ENCODE data around the gene HSPB1. TPM values are rescaled to one million over a fixed set of nuclear protein-coding genes. Genes with fewer than 3 reads are reported as not detected.
"Not testable (repeated sequence)": the region's sequence is repeated elsewhere in the genome, so short reads cannot be mapped to it uniquely, and the experiment has no call there.

Gene HSPB1
- total and polyA plus RNA-seq, 8 donors = 21.8 to 2,297 (median 429) TPM

DNA sequence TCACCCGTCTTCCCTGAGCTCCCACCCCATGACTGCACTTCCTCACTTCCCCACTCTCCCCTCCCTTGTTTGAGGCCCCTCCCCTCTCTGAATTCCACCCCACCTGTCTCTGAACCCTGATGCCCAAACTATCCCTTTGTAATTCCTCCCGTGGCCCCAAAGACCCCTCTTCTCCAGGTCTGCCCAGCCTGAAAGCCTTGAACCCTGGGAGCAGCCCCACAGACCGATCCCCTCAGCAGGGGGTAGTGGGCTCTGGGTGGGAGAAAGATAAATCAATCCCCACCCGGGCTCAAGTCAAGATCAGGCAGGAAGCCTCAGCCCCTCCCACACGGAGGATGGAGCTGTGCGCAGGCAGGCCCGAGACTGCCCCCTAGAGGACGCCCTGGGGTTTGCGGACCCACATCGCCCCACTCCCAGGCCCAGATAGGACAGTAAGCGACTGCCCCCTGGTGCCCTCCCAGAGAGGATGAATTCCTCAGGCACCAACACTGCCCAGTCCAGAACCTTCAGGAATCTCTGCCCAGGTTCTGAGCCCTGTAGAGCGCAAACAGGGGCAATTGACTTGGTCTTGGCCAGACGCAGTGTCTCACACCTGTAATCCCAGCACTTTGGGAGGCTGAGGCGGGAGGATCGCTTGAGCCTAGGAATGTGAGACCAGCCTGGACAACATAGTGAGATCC, 11.7 kb downstream of the HSPB1 start:
- H3K36me3 ChIP-seq = no peaks in the 10 kb centered on the region
- H3K27ac ChIP-seq = peak overlapping the region in 1 of 5 donors; percentile 48
- H3K4me1 ChIP-seq = peaks cover 11 to 33% (median 23%) of the 10 kb centered on the region in 4 donors
- no peak overlapping the region for H3K4me3 ChIP-seq
- WGBS, 5 donors = 5 to 9% (median 7%) methylated on average over 13 to 15 of the region's 15 CpGs
- H3K9me3 ChIP-seq = no peaks in the 10 kb centered on the region
- intact Hi-C loops (cut with DNase I; ENCODE audit: low total_unique reads) = loop anchor here (5.0 kb wide), 1 partner anchor 142 kb away; no protein-coding TSS in a partner anchor
- no peaks in the 10 kb centered on the region for H3K27me3 ChIP-seq
- TF ChIP-seq EP300 (IDR thresholded peaks at IDR 0.05) (no peak), POLR2AphosphoS5 (IDR thresholded peaks at IDR 0.05) (peak in 2 of 3 donors; percentile 68 to 88), POLR2A (IDR thresholded peaks at IDR 0.05) (no peak)
- TF ChIP-seq, protein P1, sequence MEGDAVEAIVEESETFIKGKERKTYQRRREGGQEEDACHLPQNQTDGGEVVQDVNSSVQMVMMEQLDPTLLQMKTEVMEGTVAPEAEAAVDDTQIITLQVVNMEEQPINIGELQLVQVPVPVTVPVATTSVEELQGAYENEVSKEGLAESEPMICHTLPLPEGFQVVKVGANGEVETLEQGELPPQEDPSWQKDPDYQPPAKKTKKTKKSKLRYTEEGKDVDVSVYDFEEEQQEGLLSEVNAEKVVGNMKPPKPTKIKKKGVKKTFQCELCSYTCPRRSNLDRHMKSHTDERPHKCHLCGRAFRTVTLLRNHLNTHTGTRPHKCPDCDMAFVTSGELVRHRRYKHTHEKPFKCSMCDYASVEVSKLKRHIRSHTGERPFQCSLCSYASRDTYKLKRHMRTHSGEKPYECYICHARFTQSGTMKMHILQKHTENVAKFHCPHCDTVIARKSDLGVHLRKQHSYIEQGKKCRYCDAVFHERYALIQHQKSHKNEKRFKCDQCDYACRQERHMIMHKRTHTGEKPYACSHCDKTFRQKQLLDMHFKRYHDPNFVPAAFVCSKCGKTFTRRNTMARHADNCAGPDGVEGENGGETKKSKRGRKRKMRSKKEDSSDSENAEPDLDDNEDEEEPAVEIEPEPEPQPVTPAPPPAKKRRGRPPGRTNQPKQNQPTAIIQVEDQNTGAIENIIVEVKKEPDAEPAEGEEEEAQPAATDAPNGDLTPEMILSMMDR (IDR thresholded peaks at IDR 0.05) = peak in 6 of 7 experiments; percentile 95 to 100 (median 99)
- DNase-seq = peak; percentile 98

DNA sequence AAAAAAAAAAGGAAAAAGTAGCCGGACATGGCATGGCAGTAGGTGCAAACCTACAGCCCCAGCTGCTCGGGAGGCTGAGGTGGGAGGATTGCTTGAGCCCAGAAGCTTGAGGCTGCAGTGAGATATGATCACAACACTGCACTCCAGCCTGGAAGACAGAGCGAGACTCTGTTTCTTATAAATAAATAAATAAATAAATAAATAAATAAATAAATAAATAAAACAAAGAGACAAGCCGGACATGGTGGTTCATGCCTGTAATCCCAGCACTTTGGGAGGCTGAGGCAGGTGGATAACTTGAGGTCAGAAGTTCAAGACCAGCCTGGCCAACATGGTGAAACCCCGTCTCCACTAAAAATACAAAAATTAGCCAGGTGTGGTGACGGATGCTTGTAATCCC, 12.3 kb downstream of the HSPB1 start:
- H3K36me3 ChIP-seq, H3K4me3 ChIP-seq, DNase-seq, H3K27me3 ChIP-seq, H3K27ac ChIP-seq, H3K9me3 ChIP-seq: not testable (repeated sequence)
- H3K4me1 ChIP-seq = peaks cover 15 to 38% (median 28%) of the 10 kb centered on the region in 4 donors
- WGBS, 5 donors = 54 to 66% (median 56%) methylated on average over 6 of the region's 6 CpGs
- intact Hi-C loops (cut with DNase I; ENCODE audit: low total_unique reads) = loop anchor here (5.0 kb wide), 1 partner anchor 142 kb away; no protein-coding TSS in a partner anchor

DNA sequence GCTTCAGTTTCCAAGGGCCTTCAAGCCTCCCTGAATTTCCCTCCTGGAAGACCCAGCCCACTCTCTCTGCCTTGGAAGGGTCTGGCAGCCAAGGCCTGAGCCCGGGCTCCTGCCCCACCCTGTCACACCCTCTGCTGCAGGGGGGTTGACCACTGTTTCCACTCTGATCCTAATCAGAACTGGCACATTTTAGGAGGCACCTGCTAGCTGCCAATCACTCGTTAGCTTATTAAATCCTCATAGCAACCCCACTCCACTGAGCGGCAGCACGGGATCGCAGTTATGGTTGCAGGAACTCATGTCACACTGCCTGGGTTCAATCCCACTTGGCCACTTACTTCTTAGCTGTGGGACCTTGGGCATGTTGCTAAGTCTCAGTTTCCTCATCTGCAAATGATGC, 12.9 kb downstream of the HSPB1 start:
- Histone ChIP-seq H3K27me3 (no peaks in the 10 kb centered on the region), H3K27ac (no peak overlapping the region), H3K4me1 (peaks cover 15 to 35% (median 27%) of the 10 kb centered on the region in 4 donors), H3K4me3 (no peak overlapping the region), H3K9me3 (no peaks in the 10 kb centered on the region), H3K36me3 (no peaks in the 10 kb centered on the region)
- intact Hi-C loops (cut with DNase I; ENCODE audit: low total_unique reads) = no loop called here
- TF ChIP-seq POLR2AphosphoS5 (IDR thresholded peaks at IDR 0.05) = no peak
- TF ChIP-seq, protein P1 (IDR thresholded peaks at IDR 0.05) = no peak
- TF ChIP-seq EP300 (IDR thresholded peaks at IDR 0.05) = no peak
- TF ChIP-seq POLR2A (IDR thresholded peaks at IDR 0.05) = no peak
- WGBS, 5 donors = 30 to 68% (median 53%) methylated on average over 5 of the region's 5 CpGs
- DNase-seq = no peak

DNA sequence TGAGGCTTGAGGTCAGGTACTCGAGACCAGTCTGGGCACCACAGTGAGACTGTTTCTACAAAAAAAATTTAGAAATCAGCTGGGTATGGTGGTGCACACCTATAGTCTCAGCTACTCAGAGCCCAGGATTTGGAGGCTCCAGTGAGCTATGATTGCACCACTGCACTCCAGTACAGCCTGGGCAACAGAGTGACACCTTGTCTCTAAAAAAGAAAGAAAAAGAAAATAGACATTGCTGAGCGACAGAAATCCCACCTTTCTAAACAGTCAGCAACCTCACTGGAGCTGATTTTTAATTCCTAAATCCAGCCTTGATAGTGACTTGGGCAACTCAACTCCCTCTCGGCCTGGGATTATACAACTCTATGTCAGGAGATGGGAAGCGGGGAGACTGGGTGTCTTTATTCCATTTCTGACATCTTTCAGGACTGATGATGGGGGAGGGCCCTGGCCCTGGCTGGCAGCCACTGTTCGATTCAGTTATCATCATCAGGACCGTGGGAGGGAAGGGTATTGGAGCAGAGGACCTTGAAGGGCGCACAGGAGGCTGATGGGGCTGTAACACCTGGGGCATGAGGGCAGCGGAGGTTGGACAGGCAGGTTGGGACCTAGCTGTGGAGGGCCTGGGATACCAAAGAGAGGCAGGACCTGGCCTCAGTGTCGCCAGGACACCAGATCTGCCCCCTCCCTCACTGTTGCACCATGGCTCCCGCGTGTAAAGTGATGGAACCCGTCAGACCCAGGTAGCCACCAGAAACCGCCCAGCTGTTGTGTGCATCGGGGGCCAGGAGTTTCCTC, 14.7 kb downstream of the HSPB1 start:
- peaks cover 15 to 30% (median 25%) of the 10 kb centered on the region in 4 donors for H3K4me1 ChIP-seq
- peaks cover 0 to 4% (median under 1%) of the 10 kb centered on the region in 4 donors for H3K36me3 ChIP-seq
- no peaks in the 10 kb centered on the region for H3K27me3 ChIP-seq
- DNase-seq = peak in 1 of 2 donors; percentile 60
- peak overlapping the region; percentile 92 to 99 (median 97) for H3K27ac ChIP-seq
- intact Hi-C loops (cut with DNase I; ENCODE audit: low total_unique reads) = no loop called here
- TF ChIP-seq POLR2A (IDR thresholded peaks at IDR 0.05) = no peak
- TF ChIP-seq, protein P1 (IDR thresholded peaks at IDR 0.05) = no peak
- TF ChIP-seq EP300 (IDR thresholded peaks at IDR 0.05) = no peak
- no peak for TF ChIP-seq POLR2AphosphoS5 (IDR thresholded peaks at IDR 0.05)
- 53 to 58% (median 56%) methylated on average over 14 of the region's 14 CpGs for WGBS, 5 donors
- no peaks in the 10 kb centered on the region for H3K9me3 ChIP-seq
- peak overlapping the region; percentile 59 to 80 (median 77) for H3K4me3 ChIP-seq
